ENCODE measurements around the gene ANKUB1.

ANKUB1 gene

GRCh38 chr3:149808209-149808829, 16.0 kb upstream of the ANKUB1 start:
- DNase-seq, result peak; percentile 54

GRCh38 chr3:149806171-149806778, 13.9 kb upstream of the ANKUB1 start:
- DNase-seq, result no peak

GRCh38 chr3:149801639-149802038, 9.3 kb upstream of the ANKUB1 start:
- DNase-seq, result no peak

- no peak for DNase-seq
Observed at GRCh38 chr3:149801195-149801594, 8.8 kb upstream of the ANKUB1 start.

GRCh38 chr3:149800693-149801092, 8.3 kb upstream of the ANKUB1 start:
- DNase-seq, result no peak

- DNase-seq, result no peak
Observed at GRCh38 chr3:149796026-149796425, 3.7 kb upstream of the ANKUB1 start.

- DNase-seq, result no peak
Observed at GRCh38 chr3:149790698-149791097, 1.7 kb downstream of the ANKUB1 start.

GRCh38 chr3:149790268-149790667, 2.1 kb downstream of the ANKUB1 start:
- no peak for DNase-seq

- no peak for DNase-seq
Observed at GRCh38 chr3:149784064-149784704, 8.2 kb downstream of the ANKUB1 start.

GRCh38 chr3:149783576-149783975, 8.8 kb downstream of the ANKUB1 start:
- no peak for DNase-seq

GRCh38 chr3:149781741-149782140, 10.6 kb downstream of the ANKUB1 start:
- no peak for DNase-seq

GRCh38 chr3:149781211-149781610, 11.1 kb downstream of the ANKUB1 start:
- no peak for DNase-seq

GRCh38 chr3:149777414-149778214, 14.7 kb downstream of the ANKUB1 start:
- no peak for DNase-seq

GRCh38 chr3:149776170-149776569, 16.2 kb downstream of the ANKUB1 start:
- no peak for DNase-seq

- DNase-seq, result no peak
Observed at GRCh38 chr3:149772861-149773260, 19.5 kb downstream of the ANKUB1 start.

- peak; percentile 31 for DNase-seq
Observed at GRCh38 chr3:149771652-149772271, 20.6 kb downstream of the ANKUB1 start.

- DNase-seq, result no peak
Observed at GRCh38 chr3:149770246-149770645, 22.1 kb downstream of the ANKUB1 start.

GRCh38 chr3:149768704-149769103, 23.6 kb downstream of the ANKUB1 start:
- DNase-seq, result no peak

- DNase-seq, result no peak
Observed at GRCh38 chr3:149767720-149768119, 24.6 kb downstream of the ANKUB1 start.

GRCh38 chr3:149765762-149766334, 26.5 kb downstream of the ANKUB1 start:
- no peak for DNase-seq

- DNase-seq, result no peak
Observed at GRCh38 chr3:149764302-149764701, 28.1 kb downstream of the ANKUB1 start.

- no peak for DNase-seq
Observed at GRCh38 chr3:149763565-149764195, 28.7 kb downstream of the ANKUB1 start.
